Activated CD4-positive, CD25-positive, alpha-beta regulatory T cell treated with anti-CD3 and anti-CD28 coated beads, Interleukin-2, amount 50 U/mL, for 24 hours (primary cell): ENCODE data around the gene TBCD.
A peak's percentile ranks its signal among the peaks of the same experiment; 100 is the strongest.

Experiments
- ATAC-seq, 2 donors: fragments of 150-1000 bp; cut with Tn5 transposase; one replicate each; pipeline ENCODE4 v1.10.0; 2021; ENCODE audit warnings: mild to moderate bottlenecking in 1 of 2, moderate library complexity in 1 of 2

Gene TBCD

GRCh38 chr17:82909322-82909904 is 157.5 kb downstream of the TBCD start:
- ATAC-seq, result peak in 1 of 2 donors; percentile 30

DNA sequence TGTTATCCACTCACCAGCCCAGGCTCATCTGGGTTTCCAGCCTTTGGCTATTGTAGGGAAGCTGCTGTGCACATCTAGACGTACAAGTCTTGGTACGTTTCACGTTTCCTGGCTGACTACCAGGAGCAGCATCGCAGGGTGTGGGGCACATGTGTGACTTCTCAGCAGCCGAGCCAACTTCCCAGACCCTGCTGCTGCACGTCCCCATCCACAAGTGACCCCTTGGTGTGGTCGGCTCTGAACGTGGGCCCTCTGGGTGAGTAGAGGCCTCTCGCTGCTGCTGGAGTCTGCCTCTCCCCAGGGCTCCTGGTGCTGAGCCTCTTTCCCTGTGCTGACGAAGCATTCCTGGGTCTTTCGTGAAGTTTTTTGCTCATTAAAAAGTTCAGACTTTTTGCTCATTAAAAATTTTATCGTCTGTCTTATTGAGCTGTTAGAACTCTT is 158.2 kb downstream of the TBCD start:
- ATAC-seq, result no peak

DNA sequence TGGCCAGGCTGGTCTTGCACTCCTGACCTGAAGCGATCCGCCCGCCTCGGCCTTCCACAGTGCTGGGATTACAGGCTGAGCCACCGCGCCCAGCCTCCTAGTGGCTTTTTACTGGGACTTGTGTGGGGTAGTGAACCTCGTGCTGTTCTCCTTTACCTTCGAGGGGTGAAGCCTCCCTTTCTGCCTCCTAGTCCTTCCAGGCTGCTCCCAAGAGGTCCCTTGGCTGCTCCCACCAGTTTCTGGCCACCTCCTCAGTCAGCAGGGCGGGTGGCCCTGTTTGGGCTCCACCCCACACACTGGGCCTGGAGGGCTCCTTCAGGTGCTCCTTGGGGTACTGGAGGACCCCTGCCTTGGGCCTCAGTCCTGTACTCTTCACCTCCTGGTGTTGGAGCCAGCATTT is 158.9 kb downstream of the TBCD start:
- ATAC-seq, result no peak

- no peak for ATAC-seq
Measured at GRCh38 chr17:82911822-82912221, 160.0 kb downstream of the TBCD start.

GRCh38 chr17:82912484-82913089 is 160.7 kb downstream of the TBCD start:
- no peak for ATAC-seq

GRCh38 chr17:82913304-82914043 is 161.6 kb downstream of the TBCD start:
- no peak for ATAC-seq

GRCh38 chr17:82914375-82914774 is 162.5 kb downstream of the TBCD start:
- ATAC-seq, result no peak

- ATAC-seq, result no peak
Measured at GRCh38 chr17:82915010-82915756, 163.3 kb downstream of the TBCD start.

- no peak for ATAC-seq
Measured at GRCh38 chr17:82915757-82916027, 163.8 kb downstream of the TBCD start.

- ATAC-seq, result peak in 1 of 2 donors; percentile 24
Measured at GRCh38 chr17:82917699-82918345, 166.0 kb downstream of the TBCD start.

GRCh38 chr17:82918508-82918907 is 166.6 kb downstream of the TBCD start:
- ATAC-seq, result no peak

DNA sequence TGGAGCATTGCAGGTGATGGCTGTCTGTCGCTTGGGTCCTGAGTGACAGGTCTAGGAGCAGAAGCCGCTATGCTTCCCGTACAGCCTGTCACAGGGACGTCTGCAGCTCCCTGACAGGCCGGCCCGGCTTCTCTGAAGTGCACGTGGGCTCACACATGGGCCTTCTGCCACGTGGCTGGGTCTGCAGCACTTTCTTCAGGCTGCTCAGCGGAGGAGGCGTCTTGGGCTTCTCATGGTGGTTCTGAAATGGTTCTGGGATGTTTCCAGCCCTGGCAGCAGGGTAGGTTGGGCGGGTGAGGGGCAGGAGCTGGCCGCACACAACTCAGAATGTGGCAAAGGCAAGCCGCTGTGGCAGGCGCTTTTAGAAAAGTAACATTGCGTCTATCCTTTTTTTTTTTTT is 168.3 kb downstream of the TBCD start:
- ATAC-seq, result no peak

- no peak for ATAC-seq
Measured at GRCh38 chr17:82920715-82921114, 168.8 kb downstream of the TBCD start.

DNA sequence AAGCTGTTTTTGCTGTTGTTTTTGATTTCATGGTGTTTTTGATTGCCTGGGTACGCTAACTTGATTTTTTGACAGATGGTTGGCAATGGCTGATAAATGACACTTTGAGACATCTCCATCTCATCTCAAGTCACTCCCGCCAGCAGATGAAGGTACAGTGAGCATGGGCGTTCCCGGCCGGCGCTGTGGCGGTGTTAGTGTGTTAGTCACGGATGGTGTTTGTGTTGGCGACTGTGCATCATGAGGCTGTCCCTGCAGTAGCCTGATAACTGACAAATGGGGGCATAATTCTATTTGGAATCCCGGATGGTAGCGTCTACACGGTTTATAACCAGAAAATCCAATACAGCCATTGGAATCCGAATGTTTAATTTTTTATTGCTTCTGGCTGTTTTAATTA is 169.6 kb downstream of the TBCD start:
- ATAC-seq, result no peak

GRCh38 chr17:82922646-82923045 is 170.8 kb downstream of the TBCD start:
- ATAC-seq, result no peak

GRCh38 chr17:82923366-82924113 is 171.7 kb downstream of the TBCD start:
- no peak for ATAC-seq

DNA sequence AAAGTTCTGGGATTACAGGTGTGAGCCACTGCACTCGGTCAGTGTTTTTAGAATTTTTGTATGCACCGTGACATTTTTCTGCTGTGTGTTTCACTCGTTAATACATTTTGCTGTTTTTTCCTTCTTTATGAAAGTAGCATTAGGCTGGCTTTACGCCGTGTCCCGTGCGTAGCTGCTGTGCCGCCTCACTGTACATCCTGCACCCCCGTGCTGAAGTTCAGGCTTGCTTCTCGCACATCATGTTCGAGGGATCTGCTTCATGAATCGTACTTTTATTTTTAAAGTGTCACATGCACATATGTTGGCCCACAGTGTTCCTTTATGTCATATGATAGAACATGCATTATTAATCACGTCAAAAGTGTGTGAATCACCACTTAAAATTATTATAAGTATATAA is 172.3 kb downstream of the TBCD start:
- ATAC-seq, result no peak

- no peak for ATAC-seq
Measured at GRCh38 chr17:82924812-82925211, 172.9 kb downstream of the TBCD start.

DNA sequence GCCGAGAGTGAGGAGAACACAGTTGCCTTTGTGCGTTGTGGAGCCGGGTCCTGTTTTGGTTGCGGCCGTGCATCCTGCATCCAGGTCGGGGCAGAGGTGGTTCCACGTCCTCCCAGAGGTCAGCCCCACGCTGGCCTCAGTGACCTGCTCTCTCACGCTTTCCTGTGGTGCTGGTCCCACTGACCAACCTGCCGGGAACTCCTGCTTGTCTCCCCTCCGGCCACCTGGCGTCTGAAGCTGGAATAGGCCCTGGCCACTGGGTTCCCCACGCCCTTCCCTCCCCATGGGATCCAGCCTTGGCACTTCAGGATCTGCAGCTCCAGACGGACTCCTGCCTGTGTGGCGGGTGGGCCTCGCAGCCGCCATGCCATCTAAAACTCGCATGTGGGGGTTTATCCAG is 173.5 kb downstream of the TBCD start:
- no peak for ATAC-seq

GRCh38 chr17:82926081-82926480 is 174.2 kb downstream of the TBCD start:
- ATAC-seq, result no peak

GRCh38 chr17:82926716-82927115 is 174.9 kb downstream of the TBCD start:
- no peak for ATAC-seq

- no peak for ATAC-seq
Measured at GRCh38 chr17:82927311-82927660, 175.4 kb downstream of the TBCD start.
